GM19023 (cell line): ENCODE data around the gene KIF6.

ENCODE experiments used
- ATAC-seq: cut with Tn5 transposase; IDR thresholded peaks from one replicate; pipeline ENCODE4 v1.9.1; 2021; ENCODE audit warnings: mild to moderate bottlenecking, moderate library complexity; ENCODE audit not compliant: unreplicated experiment

KIF6 gene

GRCh38 chr6:39393075-39393474 lies 332.1 kb downstream of the KIF6 start:
- no peak for ATAC-seq

GRCh38 chr6:39391182-39391581 lies 334.0 kb downstream of the KIF6 start:
- no peak for ATAC-seq

GRCh38 chr6:39389484-39389767 lies 335.8 kb downstream of the KIF6 start:
- ATAC-seq = no peak

GRCh38 chr6:39388606-39389483 lies 336.4 kb downstream of the KIF6 start:
- ATAC-seq = no peak

GRCh38 chr6:39387785-39388184 lies 337.4 kb downstream of the KIF6 start:
- ATAC-seq = no peak

GRCh38 chr6:39386487-39386886 lies 338.7 kb downstream of the KIF6 start:
- no peak for ATAC-seq

- ATAC-seq = no peak
Measured at GRCh38 chr6:39381550-39382140, 343.6 kb downstream of the KIF6 start.

GRCh38 chr6:39380837-39381549 lies 344.2 kb downstream of the KIF6 start:
- no peak for ATAC-seq

GRCh38 chr6:39378960-39379425 lies 346.2 kb downstream of the KIF6 start:
- no peak for ATAC-seq

GRCh38 chr6:39378175-39378959 lies 346.8 kb downstream of the KIF6 start:
- no peak for ATAC-seq

- no peak for ATAC-seq
Measured at GRCh38 chr6:39377539-39377950, 347.7 kb downstream of the KIF6 start.

- ATAC-seq = no peak
Measured at GRCh38 chr6:39375405-39375804, 349.8 kb downstream of the KIF6 start.

- ATAC-seq = no peak
Measured at GRCh38 chr6:39370390-39370789, 354.8 kb downstream of the KIF6 start.

GRCh38 chr6:39369987-39370386 lies 355.2 kb downstream of the KIF6 start:
- no peak for ATAC-seq

- no peak for ATAC-seq
Measured at GRCh38 chr6:39367700-39368099, 357.5 kb downstream of the KIF6 start.

GRCh38 chr6:39366931-39367618 lies 358.1 kb downstream of the KIF6 start:
- no peak for ATAC-seq

GRCh38 chr6:39365281-39366074 lies 359.7 kb downstream of the KIF6 start:
- ATAC-seq = no peak

GRCh38 chr6:39363280-39363679 lies 361.9 kb downstream of the KIF6 start:
- no peak for ATAC-seq

GRCh38 chr6:39362487-39362865 lies 362.7 kb downstream of the KIF6 start:
- ATAC-seq = peak; percentile 21
